HG03575 (cell line): Measurements from ENCODE around the gene NTF3.
"Not testable (repeated sequence)": the region's sequence is repeated elsewhere in the genome, so short reads cannot be mapped to it uniquely, and the experiment has no call there.

Source experiments
- ATAC-seq: cut with Tn5 transposase; IDR thresholded peaks from one replicate; pipeline ENCODE4 v1.9.1; 2021; ENCODE audit not compliant: unreplicated experiment, insufficient number of reproducible peaks, low FRiP score; ENCODE audit errors: extremely low read depth

Gene NTF3

GRCh38 chr12:5520831-5521230 lies 88.9 kb downstream of the NTF3 start:
- ATAC-seq: no peak

- ATAC-seq: no peak
These were observed 89.8 kb downstream of the NTF3 start for GRCh38 chr12:5521456-5522325.

- no peak for ATAC-seq
These were observed 90.8 kb downstream of the NTF3 start for GRCh38 chr12:5522432-5523335.

- ATAC-seq: no peak
These were observed 91.6 kb downstream of the NTF3 start for GRCh38 chr12:5523396-5524115.

GRCh38 chr12:5524116-5524768 lies 92.3 kb downstream of the NTF3 start:
- no peak for ATAC-seq

GRCh38 chr12:5524769-5525436 lies 93.0 kb downstream of the NTF3 start:
- ATAC-seq: no peak

GRCh38 chr12:5525783-5526367 lies 94.0 kb downstream of the NTF3 start:
- ATAC-seq: no peak

- no peak for ATAC-seq
These were observed 101.5 kb downstream of the NTF3 start for GRCh38 chr12:5533368-5533767.

- no peak for ATAC-seq
These were observed 102.7 kb downstream of the NTF3 start for GRCh38 chr12:5534426-5535199.

GRCh38 chr12:5535541-5535940 lies 103.6 kb downstream of the NTF3 start:
- ATAC-seq: no peak

GRCh38 chr12:5537026-5537615 lies 105.2 kb downstream of the NTF3 start:
- not testable (repeated sequence) for ATAC-seq

- ATAC-seq: no peak
These were observed 105.9 kb downstream of the NTF3 start for GRCh38 chr12:5537771-5538170.
